Measurements from ENCODE around the gene OPA3.

GRCh38 chr19:45507872-45508416 is 76.7 kb downstream of the OPA3 start:
- TF ChIP-seq CTCF (conservative IDR thresholded peaks at IDR 0.05 in 1 of 2, IDR thresholded peaks at IDR 0.05 in 1 of 2; ENCODE audit: extremely low read depth in 1 of 2, insufficient read depth in 1 of 2, low read depth in 1 of 2, low read length in 2 of 2) (no peak), EZH2 (IDR thresholded peaks at IDR 0.05; ENCODE audit: borderline replicate concordance, low read length) (no peak)
